Measurements from ENCODE around the gene ENTR1. TPM values are rescaled to one million over a fixed set of nuclear protein-coding genes. Genes with fewer than 3 reads are reported as not detected.

The ENTR1 gene
- total RNA-seq, 1 donor from 2014 or later, result 27.7 TPM

DNA sequence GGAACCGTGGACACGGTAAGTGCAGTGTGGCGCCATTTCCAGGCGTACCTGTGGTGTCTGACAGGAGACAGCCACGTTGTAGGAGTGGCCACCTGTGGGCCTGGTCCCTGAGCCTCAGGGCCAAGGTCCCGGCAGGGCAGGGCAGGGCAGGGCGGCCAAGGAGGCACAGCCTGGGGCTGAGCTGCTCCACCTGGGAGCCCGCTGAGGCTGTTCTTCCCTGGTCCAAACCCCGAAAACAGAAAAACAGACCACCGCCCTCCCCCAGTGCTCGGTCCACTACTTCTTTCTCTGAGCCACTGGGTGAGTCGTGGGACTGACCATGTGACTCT, 8.6 kb upstream of the ENTR1 start:
- no peak for DNase-seq (ENCODE audit: low spot score in 2 of 2)
- peaks cover 98 to 99% of the 10 kb centered on the region in 2 donors for H3K36me3 ChIP-seq
- no peak overlapping the region for H3K4me3 ChIP-seq
- no peaks in the 10 kb centered on the region for H3K9me3 ChIP-seq
- no peak overlapping the region for H3K27ac ChIP-seq
- no peaks in the 10 kb centered on the region for H3K4me1 ChIP-seq
- intact Hi-C loops (cut with DNase I), result no loop called here
- TF ChIP-seq, protein P1, sequence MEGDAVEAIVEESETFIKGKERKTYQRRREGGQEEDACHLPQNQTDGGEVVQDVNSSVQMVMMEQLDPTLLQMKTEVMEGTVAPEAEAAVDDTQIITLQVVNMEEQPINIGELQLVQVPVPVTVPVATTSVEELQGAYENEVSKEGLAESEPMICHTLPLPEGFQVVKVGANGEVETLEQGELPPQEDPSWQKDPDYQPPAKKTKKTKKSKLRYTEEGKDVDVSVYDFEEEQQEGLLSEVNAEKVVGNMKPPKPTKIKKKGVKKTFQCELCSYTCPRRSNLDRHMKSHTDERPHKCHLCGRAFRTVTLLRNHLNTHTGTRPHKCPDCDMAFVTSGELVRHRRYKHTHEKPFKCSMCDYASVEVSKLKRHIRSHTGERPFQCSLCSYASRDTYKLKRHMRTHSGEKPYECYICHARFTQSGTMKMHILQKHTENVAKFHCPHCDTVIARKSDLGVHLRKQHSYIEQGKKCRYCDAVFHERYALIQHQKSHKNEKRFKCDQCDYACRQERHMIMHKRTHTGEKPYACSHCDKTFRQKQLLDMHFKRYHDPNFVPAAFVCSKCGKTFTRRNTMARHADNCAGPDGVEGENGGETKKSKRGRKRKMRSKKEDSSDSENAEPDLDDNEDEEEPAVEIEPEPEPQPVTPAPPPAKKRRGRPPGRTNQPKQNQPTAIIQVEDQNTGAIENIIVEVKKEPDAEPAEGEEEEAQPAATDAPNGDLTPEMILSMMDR (IDR thresholded peaks at IDR 0.05), result no peak
- H3K27me3 ChIP-seq, result no peaks in the 10 kb centered on the region

DNA sequence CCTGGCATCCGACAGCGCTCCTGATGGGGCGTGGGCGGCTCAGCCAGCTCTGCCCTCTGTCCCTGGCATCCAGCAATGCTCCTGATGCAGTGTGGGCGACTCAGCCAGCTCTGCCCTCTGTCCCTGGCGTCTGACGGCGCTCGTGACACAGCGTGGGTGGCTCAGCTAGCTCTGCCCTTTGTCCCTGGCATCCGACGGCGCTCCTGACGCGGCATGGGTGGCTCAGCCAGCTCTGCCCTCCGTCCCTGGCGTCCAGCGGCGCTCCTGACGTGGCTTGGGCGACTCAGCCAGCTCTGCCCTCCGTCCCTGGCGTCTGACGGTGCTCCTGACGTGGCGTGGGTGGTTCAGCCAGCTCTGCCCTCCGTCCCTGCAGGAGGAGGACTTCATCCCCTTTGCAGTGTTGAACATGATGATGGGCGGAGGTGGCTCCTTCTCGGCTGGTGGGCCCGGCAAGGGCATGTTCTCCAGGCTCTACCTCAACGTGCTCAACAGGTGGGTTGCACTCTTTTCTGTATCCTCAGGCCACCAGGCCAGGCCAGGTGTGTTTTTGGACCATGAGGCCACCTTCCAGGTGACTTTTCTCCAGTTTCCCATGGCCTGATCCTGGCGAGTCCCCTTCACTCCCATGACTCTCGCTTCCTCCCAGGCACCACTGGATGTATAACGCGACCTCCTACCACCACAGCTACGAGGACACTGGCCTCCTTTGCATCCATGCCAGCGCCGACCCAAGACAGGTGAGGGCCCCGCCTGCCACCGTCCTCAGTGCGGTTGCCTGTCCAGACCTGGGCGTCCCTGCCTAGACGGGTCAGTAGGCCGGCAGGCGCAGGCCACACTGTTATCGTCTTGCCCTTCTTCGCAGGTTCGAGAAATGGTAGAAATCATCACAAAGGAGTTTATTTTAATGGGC, 8.0 kb upstream of the ENTR1 start:
- no peaks in the 10 kb centered on the region for H3K9me3 ChIP-seq
- DNase-seq (ENCODE audit: low spot score in 2 of 2), result no peak
- H3K4me3 ChIP-seq, result no peak overlapping the region
- peaks cover 98 to 99% of the 10 kb centered on the region in 2 donors for H3K36me3 ChIP-seq
- H3K27ac ChIP-seq, result no peak overlapping the region
- no peaks in the 10 kb centered on the region for H3K27me3 ChIP-seq
- intact Hi-C loops (cut with DNase I), result no loop called here
- no peaks in the 10 kb centered on the region for H3K4me1 ChIP-seq
- TF ChIP-seq, protein P1 (IDR thresholded peaks at IDR 0.05), result no peak

DNA sequence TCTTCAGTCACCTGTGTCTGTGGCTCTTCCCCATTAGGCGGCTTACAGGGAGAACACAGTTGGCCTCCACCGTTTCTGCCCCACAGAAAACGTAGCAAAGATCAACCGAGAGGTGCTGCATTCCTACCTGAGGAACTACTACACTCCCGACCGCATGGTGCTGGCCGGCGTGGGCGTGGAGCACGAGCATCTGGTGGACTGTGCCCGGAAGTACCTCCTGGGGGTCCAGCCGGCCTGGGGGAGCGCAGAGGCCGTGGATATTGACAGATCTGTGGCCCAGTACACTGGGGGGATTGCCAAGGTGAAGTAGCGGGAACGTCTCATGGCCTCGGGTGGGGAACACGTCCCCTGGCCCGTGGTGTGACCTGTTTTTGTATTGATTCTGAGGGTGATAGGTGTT, 6.5 kb upstream of the ENTR1 start:
- Histone ChIP-seq H3K27me3 (no peaks in the 10 kb centered on the region), H3K9me3 (no peaks in the 10 kb centered on the region), H3K4me3 (no peak overlapping the region), H3K27ac (no peak overlapping the region), H3K4me1 (peaks cover 0 to 1% of the 10 kb centered on the region in 2 donors), H3K36me3 (peaks cover 90 to 92% of the 10 kb centered on the region in 2 donors)
- intact Hi-C loops (cut with DNase I), result no loop called here
- TF ChIP-seq, protein P1 (IDR thresholded peaks at IDR 0.05), result no peak
- DNase-seq (ENCODE audit: low spot score in 2 of 2), result no peak

DNA sequence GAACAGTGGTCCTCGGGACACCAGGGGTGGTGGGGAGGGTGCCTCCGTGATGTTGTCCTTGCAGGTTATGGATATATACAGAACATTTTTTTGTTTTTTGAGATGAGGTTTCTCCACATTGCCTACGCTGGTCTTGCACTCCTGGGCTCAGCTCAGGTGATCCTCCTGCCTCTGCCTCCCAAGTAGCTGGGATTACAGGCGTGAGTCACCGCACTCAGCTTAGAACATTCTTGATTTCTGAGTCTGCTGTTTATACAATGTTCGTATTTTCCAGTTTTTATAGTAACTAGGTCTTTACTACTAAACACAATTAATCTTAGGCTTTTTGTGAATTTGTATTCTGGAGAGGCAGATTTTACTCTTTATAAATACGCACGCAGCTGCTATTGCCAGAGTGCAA, 6.0 kb upstream of the ENTR1 start:
- Histone ChIP-seq H3K27me3 (no peaks in the 10 kb centered on the region), H3K27ac (no peak overlapping the region), H3K4me1 (peaks cover 0 to 6% of the 10 kb centered on the region in 2 donors), H3K36me3 (peaks cover 85 to 87% of the 10 kb centered on the region in 2 donors), H3K4me3 (no peak overlapping the region), H3K9me3 (no peaks in the 10 kb centered on the region)
- TF ChIP-seq, protein P1 (IDR thresholded peaks at IDR 0.05), result no peak
- no peak for DNase-seq (ENCODE audit: low spot score in 2 of 2)
- intact Hi-C loops (cut with DNase I), result no loop called here

DNA sequence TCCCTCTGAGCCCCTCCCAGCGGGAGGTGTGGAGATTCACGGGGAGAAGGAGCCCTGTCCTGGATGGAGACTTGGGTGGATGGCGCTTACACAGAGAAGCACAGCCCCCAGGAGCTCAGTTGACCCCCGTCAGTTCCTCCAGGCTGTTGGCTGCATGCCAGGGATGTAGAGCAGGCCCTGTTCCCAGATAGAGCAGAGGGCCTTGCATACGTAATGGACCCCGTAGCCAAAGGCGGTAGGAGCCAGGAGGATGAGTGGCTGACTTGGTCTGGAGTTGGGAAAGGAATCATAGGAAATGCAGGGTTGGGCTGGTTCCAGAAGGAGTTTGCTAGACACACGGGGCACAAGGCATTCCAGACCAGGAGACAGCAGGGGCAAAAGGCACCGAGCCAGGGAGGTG, 2.5 kb upstream of the ENTR1 start:
- Histone ChIP-seq H3K9me3 (no peaks in the 10 kb centered on the region), H3K4me1 (peaks cover 9 to 19% of the 10 kb centered on the region in 2 donors), H3K27ac (no peak overlapping the region), H3K36me3 (peaks cover 52 to 54% of the 10 kb centered on the region in 2 donors), H3K27me3 (no peaks in the 10 kb centered on the region), H3K4me3 (no peak overlapping the region)
- intact Hi-C loops (cut with DNase I), result loop anchor here (5.0 kb wide), 1 partner anchor 69 kb away; the partner anchor contains the start of gene SEC16A
- TF ChIP-seq, protein P1 (IDR thresholded peaks at IDR 0.05), result no peak
- no peak for DNase-seq (ENCODE audit: low spot score in 2 of 2)

All from ascending aorta (tissue), 2 donors.